RWPE1 (cell line): ENCODE data around the gene PPP1R3G.

Source experiments
- CTCF ChIA-PET: fragments of 350-600 bp; sonication (Branson Sonifier 250); formaldehyde crosslinking; extraction: SDS; loops from one replicate; lab custom pipeline; 2021; lab: Yijun Ruan, JAX
- POLR2A ChIA-PET: fragments of 400-600 bp; formaldehyde crosslinking; extraction: SDS; loops from one replicate; lab custom pipeline; 2020; ENCODE audit warnings: antibody characterized with exemption; ENCODE audit not compliant: low non-redundant PET; lab: Yijun Ruan, JAX
- DNase-seq: peaks from one replicate; pipeline ENCODE4 v3.0.0; 2012; ENCODE audit warnings: low spot score
- H3K27ac ChIP-seq: fragments of 450-650 bp; 2 replicates; pipeline ENCODE4 v1.5.1; 2017
- TF ChIP-seq, protein P1 (sequence below): fragments of 450-650 bp; conservative IDR thresholded peaks from 2 replicates; pipeline ENCODE4 v1.5.1; 2017; ENCODE audit warnings: low read depth, mild to moderate bottlenecking

Gene PPP1R3G

DNA sequence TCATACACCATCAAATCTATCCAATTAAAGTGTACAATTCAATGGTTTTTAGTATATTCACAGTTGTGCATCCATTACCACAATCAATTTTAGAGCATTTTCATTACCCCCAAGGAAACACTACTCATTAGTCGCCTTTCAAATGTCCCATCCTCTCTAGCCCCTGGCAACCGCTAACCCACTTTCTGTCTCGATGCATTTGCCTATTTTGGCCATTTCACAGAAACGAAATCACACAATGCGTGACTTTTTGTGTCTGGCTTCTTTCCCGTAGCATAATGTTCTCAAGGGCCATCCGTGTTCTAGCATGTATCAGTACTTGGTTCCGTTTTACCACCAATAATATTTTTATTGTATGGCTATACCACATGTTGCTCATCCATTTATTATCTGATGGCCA, 51.7 kb downstream of the PPP1R3G start:
- POLR2A ChIA-PET: no interaction called here

More for the DNA sequence above, 51.7 kb downstream of the PPP1R3G start:
- TF ChIP-seq, protein P1, sequence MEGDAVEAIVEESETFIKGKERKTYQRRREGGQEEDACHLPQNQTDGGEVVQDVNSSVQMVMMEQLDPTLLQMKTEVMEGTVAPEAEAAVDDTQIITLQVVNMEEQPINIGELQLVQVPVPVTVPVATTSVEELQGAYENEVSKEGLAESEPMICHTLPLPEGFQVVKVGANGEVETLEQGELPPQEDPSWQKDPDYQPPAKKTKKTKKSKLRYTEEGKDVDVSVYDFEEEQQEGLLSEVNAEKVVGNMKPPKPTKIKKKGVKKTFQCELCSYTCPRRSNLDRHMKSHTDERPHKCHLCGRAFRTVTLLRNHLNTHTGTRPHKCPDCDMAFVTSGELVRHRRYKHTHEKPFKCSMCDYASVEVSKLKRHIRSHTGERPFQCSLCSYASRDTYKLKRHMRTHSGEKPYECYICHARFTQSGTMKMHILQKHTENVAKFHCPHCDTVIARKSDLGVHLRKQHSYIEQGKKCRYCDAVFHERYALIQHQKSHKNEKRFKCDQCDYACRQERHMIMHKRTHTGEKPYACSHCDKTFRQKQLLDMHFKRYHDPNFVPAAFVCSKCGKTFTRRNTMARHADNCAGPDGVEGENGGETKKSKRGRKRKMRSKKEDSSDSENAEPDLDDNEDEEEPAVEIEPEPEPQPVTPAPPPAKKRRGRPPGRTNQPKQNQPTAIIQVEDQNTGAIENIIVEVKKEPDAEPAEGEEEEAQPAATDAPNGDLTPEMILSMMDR: no peak
- no peak overlapping the region for H3K27ac ChIP-seq
- no peak for DNase-seq
- CTCF ChIA-PET: interaction anchor here (0.8 kb wide), 1 partner anchor 13 kb away, joined by 3 read pairs; no protein-coding TSS in a partner anchor
